HG03280 (cell line): ENCODE data around the gene TRIM28.
"Not testable (repeated sequence)": the region's sequence is repeated elsewhere in the genome, so short reads cannot be mapped to it uniquely, and the experiment has no call there.

ENCODE experiments used
- ATAC-seq: cut with Tn5 transposase; IDR thresholded peaks from one replicate; pipeline ENCODE4 v1.9.1; 2021; ENCODE audit warnings: mild to moderate bottlenecking, moderate library complexity; ENCODE audit not compliant: unreplicated experiment

Gene TRIM28

DNA sequence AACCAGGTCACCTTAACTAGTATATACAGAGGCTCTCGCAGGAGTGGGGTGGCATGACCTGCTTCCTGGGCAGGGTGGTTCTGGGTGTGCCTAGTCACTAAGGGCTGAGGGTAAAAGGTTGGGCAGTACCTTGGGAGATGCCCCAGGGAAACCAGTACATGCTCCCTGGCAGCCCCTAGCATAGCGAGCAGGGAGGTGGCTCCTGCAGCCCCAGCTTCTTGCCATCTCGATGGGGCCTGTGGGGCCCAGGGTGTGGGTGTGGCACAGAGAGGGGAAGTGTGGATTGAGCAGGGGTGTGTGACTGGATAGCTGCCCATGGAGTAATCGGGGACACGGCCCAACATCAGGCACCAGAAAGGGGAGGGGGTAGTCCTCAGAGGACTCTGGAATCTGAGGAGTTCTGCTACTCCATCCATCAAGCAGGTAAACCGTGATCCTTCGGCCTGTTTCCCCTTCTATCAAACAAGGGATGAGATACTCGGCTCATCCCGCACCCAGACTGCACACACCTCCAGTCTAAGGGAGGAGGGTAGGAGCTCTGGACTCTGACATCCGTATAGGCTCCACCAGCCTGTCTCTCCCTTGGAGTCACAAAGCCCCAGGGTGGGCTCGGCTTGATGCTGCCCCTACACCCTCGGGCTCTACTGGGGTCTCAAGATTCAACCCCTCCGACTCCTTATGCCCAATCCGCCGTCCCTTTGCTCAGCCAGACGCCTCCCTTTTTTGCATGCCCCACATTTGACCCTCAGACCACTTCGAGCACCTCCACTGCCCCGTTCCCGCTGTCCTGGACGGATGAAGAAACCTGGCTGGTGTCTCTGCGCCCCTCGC lies 25.4 kb upstream of the TRIM28 start:
- no peak for ATAC-seq

DNA sequence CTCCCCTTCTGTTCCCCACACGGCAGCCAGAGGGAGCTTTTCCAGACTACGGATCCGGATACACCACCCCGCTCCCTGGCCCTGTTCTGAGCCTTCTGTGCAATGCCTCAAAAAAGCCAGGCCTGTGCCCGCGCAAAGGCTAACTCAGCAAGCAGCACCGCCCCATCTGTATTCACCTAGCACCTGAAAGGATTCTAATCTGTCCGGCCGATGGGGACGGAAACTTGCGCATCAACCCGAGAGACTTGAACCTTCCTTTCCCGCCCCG lies 24.8 kb upstream of the TRIM28 start:
- no peak for ATAC-seq

- peak; percentile 81 for ATAC-seq
Measured at GRCh38 chr19:58519355-58520256, 24.3 kb upstream of the TRIM28 start, which contains the start of gene ZBTB45. Gene ZBTB45 (minus strand): TSS chr19:58519810. CDS start chr19:58517673, 2,137 bp downstream.

- ATAC-seq: no peak
Measured at GRCh38 chr19:58520257-58520599, 23.6 kb upstream of the TRIM28 start.

GRCh38 chr19:58521651-58522050 lies 22.2 kb upstream of the TRIM28 start:
- ATAC-seq: no peak

GRCh38 chr19:58522709-58523108 lies 21.2 kb upstream of the TRIM28 start:
- ATAC-seq: no peak

DNA sequence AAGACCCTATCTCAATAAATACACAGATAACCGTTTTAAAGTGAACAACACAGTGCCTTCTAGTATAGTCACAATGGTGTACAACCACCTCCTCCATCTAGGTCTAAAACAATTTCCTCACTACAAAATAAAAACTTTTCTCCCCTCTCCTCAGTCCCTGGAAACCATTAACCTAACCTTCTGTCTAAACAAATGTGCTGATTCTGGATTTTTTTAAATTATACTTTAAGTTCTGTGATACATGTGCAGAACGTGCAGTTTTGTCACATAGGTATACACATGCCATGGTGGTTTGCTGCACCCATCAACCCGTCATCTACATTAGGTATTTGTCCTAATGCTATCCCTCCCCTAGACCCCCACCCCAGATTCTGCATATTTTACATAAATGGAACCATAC lies 14.5 kb upstream of the TRIM28 start:
- ATAC-seq: no peak

- ATAC-seq: no peak
Measured at GRCh38 chr19:58531034-58531840, 12.6 kb upstream of the TRIM28 start.

DNA sequence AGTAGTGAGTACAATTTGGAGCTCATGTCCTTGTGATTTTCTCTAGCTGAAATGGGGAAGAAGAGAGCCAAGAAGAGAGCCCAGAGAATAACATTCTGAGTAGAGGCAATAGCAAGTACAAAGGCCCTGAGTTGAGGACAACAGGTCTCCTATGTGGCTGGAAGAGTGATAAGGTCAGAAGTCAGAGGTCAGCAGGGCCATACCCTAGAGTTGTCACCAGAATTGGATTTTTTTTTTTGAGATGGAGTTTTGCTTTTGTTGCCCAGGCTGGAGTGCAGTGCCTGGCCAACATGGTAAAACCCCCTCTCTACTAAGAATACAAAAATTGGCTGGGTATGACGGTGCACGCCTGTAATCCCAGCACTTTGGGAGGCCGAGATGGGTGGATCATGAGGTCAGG lies 8.0 kb upstream of the TRIM28 start:
- no peak for ATAC-seq

DNA sequence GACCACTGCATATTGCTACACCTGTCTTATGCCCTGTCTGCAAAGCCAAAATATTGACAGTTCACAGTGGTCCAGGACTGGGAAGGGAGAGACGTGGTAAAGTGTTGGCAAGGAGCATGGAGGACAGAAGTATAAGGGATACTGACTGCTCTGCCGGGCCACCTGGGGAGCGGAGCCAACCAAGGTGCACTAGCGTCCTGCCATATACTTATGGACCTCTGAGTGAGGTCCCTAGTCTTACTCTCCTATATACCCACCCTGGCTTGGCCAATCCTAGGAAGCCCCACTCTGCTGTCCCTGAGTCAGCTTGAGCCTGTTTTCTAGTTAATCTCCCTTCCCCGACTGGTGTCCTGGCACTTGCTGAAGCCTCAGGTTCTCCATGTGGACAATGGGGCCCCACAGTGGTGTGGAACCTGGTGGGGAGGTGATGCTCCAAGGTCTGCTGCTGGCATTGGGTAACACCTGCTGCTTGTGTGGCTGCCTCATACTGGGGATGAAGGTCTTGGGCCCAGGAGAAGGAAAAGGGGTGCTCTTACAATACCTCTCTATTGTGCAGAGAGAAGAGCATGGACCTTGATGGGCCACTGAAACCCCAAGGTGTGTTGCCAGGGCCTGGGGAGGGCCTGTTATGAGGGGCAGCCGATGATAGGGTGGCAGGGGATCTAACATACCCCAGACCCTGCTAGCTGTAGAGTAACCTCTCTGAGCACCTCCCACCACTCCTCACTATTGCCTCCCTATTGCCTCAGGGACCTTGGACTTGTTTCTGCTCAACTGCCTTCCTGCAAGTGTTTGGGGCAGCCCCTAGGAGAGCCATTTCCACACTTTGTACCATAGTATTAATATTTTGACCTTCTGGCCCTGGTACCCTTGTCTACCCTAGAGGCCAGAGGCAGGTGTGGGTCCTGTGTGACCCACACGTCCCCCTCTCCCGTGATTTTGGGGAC lies 6.7 kb upstream of the TRIM28 start:
- ATAC-seq: no peak

- ATAC-seq: no peak
Measured at GRCh38 chr19:58538257-58539168, 5.4 kb upstream of the TRIM28 start.

DNA sequence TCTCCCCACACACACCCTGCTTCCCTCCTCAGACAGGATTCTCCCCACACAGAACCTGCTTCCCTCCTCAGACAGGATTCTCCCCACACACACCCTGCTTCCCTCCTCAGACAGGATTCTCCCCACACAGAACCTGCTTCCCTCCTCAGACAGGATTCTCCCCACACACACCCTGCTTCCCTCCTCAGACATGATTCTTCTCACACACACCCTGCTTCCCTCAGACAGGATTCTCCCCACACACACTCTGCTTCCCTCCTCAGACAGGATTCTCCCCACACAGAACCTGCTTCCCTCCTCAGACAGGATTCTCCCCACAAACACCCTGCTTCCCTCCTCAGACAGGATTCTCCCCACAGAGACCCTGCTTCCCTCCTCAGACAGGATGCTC lies 4.7 kb upstream of the TRIM28 start:
- not testable (repeated sequence) for ATAC-seq

- ATAC-seq: not testable (repeated sequence)
Measured at GRCh38 chr19:58542641-58543372, 1.1 kb upstream of the TRIM28 start.

GRCh38 chr19:58544591-58545285 lies 874 bp downstream of the TRIM28 start:
- ATAC-seq: peak; percentile 57

- no peak for ATAC-seq
Measured at GRCh38 chr19:58545286-58546018, 1.6 kb downstream of the TRIM28 start.

DNA sequence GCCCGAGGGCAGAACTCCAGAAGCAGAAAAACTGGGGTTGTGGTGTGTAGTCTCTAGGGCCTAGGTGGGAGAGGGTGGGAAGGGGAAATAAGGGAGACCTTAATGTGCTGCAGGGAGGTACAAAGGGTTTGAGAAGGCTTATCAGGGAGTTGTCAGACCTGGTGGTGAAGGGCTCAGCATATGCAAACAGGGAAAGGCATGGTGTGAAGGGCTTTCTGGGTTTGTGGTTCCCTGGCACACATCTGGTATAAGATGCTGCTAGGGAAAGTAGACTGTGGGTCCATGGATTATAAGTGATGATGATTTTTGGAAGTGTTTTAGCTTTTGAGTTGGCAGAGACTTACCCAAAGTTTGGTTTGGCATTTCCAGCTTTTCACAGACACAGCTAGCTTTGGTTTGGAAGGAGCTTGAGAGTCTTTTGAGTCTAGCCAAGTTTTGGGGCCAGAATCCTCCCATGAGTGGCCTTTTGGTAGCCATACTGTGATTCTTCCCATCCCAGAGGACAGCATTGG lies 2.2 kb downstream of the TRIM28 start:
- ATAC-seq: no peak
